Tibial artery (tissue), 4 donors: ENCODE results near the gene TDG.

Experiments used
- DNase-seq, 2 donors: peaks; one replicate each; pipeline ENCODE4 v3.0.0-alpha.2; 2019
- H3K27ac ChIP-seq, 2 donors: fragments of 200-600 bp; sonication (generic) in 1 of 2; 1 replicate in 1 of 2; 2 replicates in 1 of 2; pipeline ENCODE4 v1.5.1; 2018 to 2019; ENCODE audit warnings: mild to moderate bottlenecking in 1 of 2
- H3K27me3 ChIP-seq, 2 donors: fragments of 200-600 bp; sonication (generic) in 1 of 2; one replicate each; pipeline versions ENCODE4 v1.5.1 to v1.6.0; 2016 to 2019
- H3K36me3 ChIP-seq, 3 donors: fragments of 200-600 bp; sonication (generic) in 2 of 3; one replicate each; pipeline ENCODE4 v1.5.1; 2016 to 2019; ENCODE audit warnings: mild to moderate bottlenecking in 2 of 3
- H3K4me1 ChIP-seq, 4 donors: fragments of 200-600 bp; sonication (generic) in 2 of 4; 1 replicate in 3 of 4; 2 replicates in 1 of 4; pipeline ENCODE4 v1.5.1; 2016 to 2019
- H3K4me3 ChIP-seq, 2 donors: fragments of 200-600 bp; sonication (generic) in 1 of 2; 1 replicate in 1 of 2; 2 replicates in 1 of 2; pipeline ENCODE4 v1.5.1; 2018 to 2019; ENCODE audit warnings: mild to moderate bottlenecking in 2 of 2
- H3K9me3 ChIP-seq, 3 donors: fragments of 200-600 bp; sonication (generic) in 1 of 3; one replicate each; pipeline ENCODE4 v1.5.1; 2016 to 2019
- CTCF ChIP-seq, 2 experiments: fragments of 200-600 bp in 1 of 2; fragments of 450-650 bp in 1 of 2; IDR thresholded peaks; one replicate each; pipeline ENCODE4 v1.5.1; 2017 to 2019; ENCODE audit warnings: antibody characterized with exemption in 2 of 2, mild to moderate bottlenecking in 1 of 2, moderate library complexity in 1 of 2
- intact Hi-C: fragments of 100-400 bp; cut with DNase I; formaldehyde crosslinking; loops from one replicate; pipeline ENCODE4 v1.15.0; 2023; ENCODE audit warnings: low total_unique reads

The TDG gene

GRCh38 chr12:103944964-103945363 is 20.7 kb upstream of the TDG start:
- TF ChIP-seq CTCF (IDR thresholded peaks at IDR 0.05) = no peak
- H3K9me3 ChIP-seq = no peaks in the 10 kb centered on the region
- H3K27ac ChIP-seq = no peak overlapping the region
- peaks cover 91 to 99% (median 97%) of the 10 kb centered on the region in 3 donors for H3K36me3 ChIP-seq
- H3K4me1 ChIP-seq = no peaks in the 10 kb centered on the region
- intact Hi-C loops = loop anchor here (5.0 kb wide), 1 partner anchor 162 kb away; no protein-coding TSS in a partner anchor
- H3K27me3 ChIP-seq = no peaks in the 10 kb centered on the region
- H3K4me3 ChIP-seq = no peak overlapping the region
- DNase-seq = no peak

- intact Hi-C loops = no loop called here
- H3K9me3 ChIP-seq = no peaks in the 10 kb centered on the region
Measured at GRCh38 chr12:103947871-103948555, 17.7 kb upstream of the TDG start.

GRCh38 chr12:103948746-103949406 is 16.8 kb upstream of the TDG start:
- Histone ChIP-seq H3K4me1 (no peaks in the 10 kb centered on the region), H3K36me3 (peaks cover 88 to 100% (median 89%) of the 10 kb centered on the region in 3 donors), H3K9me3 (no peaks in the 10 kb centered on the region), H3K4me3 (no peak overlapping the region), H3K27ac (no peak overlapping the region), H3K27me3 (no peaks in the 10 kb centered on the region)
- no peak for DNase-seq
- intact Hi-C loops = no loop called here
- TF ChIP-seq CTCF (IDR thresholded peaks at IDR 0.05) = no peak

More at GRCh38 chr12:103947871-103948555, 17.7 kb upstream of the TDG start:
- H3K27ac ChIP-seq = no peak overlapping the region
- no peak for TF ChIP-seq CTCF (IDR thresholded peaks at IDR 0.05)
- H3K27me3 ChIP-seq = no peaks in the 10 kb centered on the region
- no peak for DNase-seq
- no peaks in the 10 kb centered on the region for H3K4me1 ChIP-seq
- peaks cover 88 to 100% (median 94%) of the 10 kb centered on the region in 3 donors for H3K36me3 ChIP-seq
- H3K4me3 ChIP-seq = no peak overlapping the region

GRCh38 chr12:103952497-103952896 is 13.2 kb upstream of the TDG start:
- no peak for TF ChIP-seq CTCF (IDR thresholded peaks at IDR 0.05)
- intact Hi-C loops = no loop called here
- peaks cover 0 to 24% (median 13%) of the 10 kb centered on the region in 4 donors for H3K4me1 ChIP-seq
- no peaks in the 10 kb centered on the region for H3K27me3 ChIP-seq
- no peaks in the 10 kb centered on the region for H3K9me3 ChIP-seq
- peaks cover 58 to 71% (median 61%) of the 10 kb centered on the region in 3 donors for H3K36me3 ChIP-seq
- H3K27ac ChIP-seq = no peak overlapping the region
- no peak for DNase-seq
- H3K4me3 ChIP-seq = no peak overlapping the region

GRCh38 chr12:103955811-103956508 is 9.7 kb upstream of the TDG start:
- peaks cover 26 to 36% (median 30%) of the 10 kb centered on the region in 3 donors for H3K36me3 ChIP-seq
- H3K4me1 ChIP-seq = peaks cover 0 to 29% (median 13%) of the 10 kb centered on the region in 4 donors
- H3K27ac ChIP-seq = peak overlapping the region; percentile 90 to 91
- intact Hi-C loops = no loop called here
- no peaks in the 10 kb centered on the region for H3K27me3 ChIP-seq
- no peaks in the 10 kb centered on the region for H3K9me3 ChIP-seq
- H3K4me3 ChIP-seq = peak overlapping the region; percentile 72 to 81
- TF ChIP-seq CTCF (IDR thresholded peaks at IDR 0.05) = no peak
- no peak for DNase-seq
